Omental fat pad (tissue), 4 donors: ENCODE measurements around the gene PPP4R3A. TPM values are rescaled to one million over a fixed set of nuclear protein-coding genes. Genes with fewer than 3 reads are reported as not detected.

Experiments used
- ATAC-seq: fragments of 150-250 bp; one replicate; pipeline ENCODE4 v1.9.1; 2016; ENCODE audit warnings: mild to moderate bottlenecking, moderate library complexity; ENCODE audit not compliant: low FRiP score
- DNase-seq: peaks from one replicate; pipeline ENCODE4 v3.0.0-alpha.2; 2019; ENCODE audit warnings: low spot score
- CTCF ChIP-seq, 3 donors: fragments of 450-650 bp; IDR thresholded peaks; one replicate each; pipeline ENCODE4 v1.5.1; 2016 to 2017; ENCODE audit warnings: antibody characterized with exemption in 3 of 3, mild to moderate bottlenecking in 3 of 3, moderate library complexity in 2 of 3
- total RNA-seq, 4 donors: library from RNA; depleted of rRNA; stranded (reverse); fragments of >200 nt; gene quantifications; one replicate each; pipeline ENCODE4 v1.1.0, GENCODE V29; 2016

Gene PPP4R3A
- total RNA-seq, 4 donors from 2014 or later, result 55.2 to 87.1 (median 79.5) TPM

GRCh38 chr14:91458612-91459011 is 51.5 kb downstream of the PPP4R3A start:
- no peak for TF ChIP-seq CTCF (IDR thresholded peaks at IDR 0.05)

GRCh38 chr14:91456283-91456682 is 53.8 kb downstream of the PPP4R3A start:
- DNase-seq (no peak), ATAC-seq (no peak)
- no peak for TF ChIP-seq CTCF (IDR thresholded peaks at IDR 0.05)

More at GRCh38 chr14:91458612-91459011, 51.5 kb downstream of the PPP4R3A start:
- DNase-seq, result no peak
- ATAC-seq, result no peak

GRCh38 chr14:91454580-91454979 is 55.5 kb downstream of the PPP4R3A start:
- no peak for TF ChIP-seq CTCF (IDR thresholded peaks at IDR 0.05)
- no peak for ATAC-seq
- no peak for DNase-seq

- TF ChIP-seq CTCF (IDR thresholded peaks at IDR 0.05), result no peak
- ATAC-seq, result no peak
- no peak for DNase-seq
These were observed 56.0 kb downstream of the PPP4R3A start for GRCh38 chr14:91454155-91454554.

- no peak for DNase-seq
- no peak for ATAC-seq
- no peak for TF ChIP-seq CTCF (IDR thresholded peaks at IDR 0.05)
These were observed 56.4 kb downstream of the PPP4R3A start for GRCh38 chr14:91453744-91454143.

- ATAC-seq, result no peak
- no peak for DNase-seq
- no peak for TF ChIP-seq CTCF (IDR thresholded peaks at IDR 0.05)
These were observed 65.6 kb downstream of the PPP4R3A start for GRCh38 chr14:91444335-91445020.

- no peak for ATAC-seq
- no peak for TF ChIP-seq CTCF (IDR thresholded peaks at IDR 0.05)
- DNase-seq, result no peak
These were observed 70.8 kb downstream of the PPP4R3A start for GRCh38 chr14:91439345-91439744.
